Activated CD8-positive, alpha-beta T cell treated with anti-CD3 and anti-CD28 coated beads for 36 hours (primary cell): ENCODE data around the gene AKR1A1. TPM values are rescaled to one million over a fixed set of nuclear protein-coding genes. Genes with fewer than 3 reads are reported as not detected.

ENCODE experiments used
- ATAC-seq: fragments of 200-7000 bp; cut with Tn5 transposase; one replicate; pipeline ENCODE4 v1.10.0; 2021; ENCODE audit warnings: mild to moderate bottlenecking, moderate library complexity
- CTCF ChIA-PET: fragments of 350-600 bp; sonication (Branson Sonifier 250); formaldehyde crosslinking; loops from one replicate; lab custom pipeline; 2021; ENCODE audit warnings: antibody characterized with exemption; lab: Charles Lee
- POLR2A ChIA-PET: fragments of 350-600 bp; sonication (Branson Sonifier 250); formaldehyde crosslinking; loops from one replicate; lab custom pipeline; 2021; ENCODE audit warnings: antibody characterized with exemption; lab: Charles Lee
- DNase-seq: peaks from one replicate; pipeline ENCODE4 v3.0.0-alpha.2; 2020
- H3K27ac Mint-ChIP-seq: one replicate; pipeline ENCODE4 v1.8.0; 2021; ENCODE audit warnings: mild to moderate bottlenecking, mixed read lengths
- H3K27me3 Mint-ChIP-seq: one replicate; pipeline ENCODE4 v1.8.0; 2021; ENCODE audit warnings: mixed read lengths
- H3K36me3 Mint-ChIP-seq: one replicate; pipeline ENCODE4 v1.8.0; 2021; ENCODE audit warnings: low read depth, mixed read lengths
- H3K4me1 Mint-ChIP-seq: one replicate; pipeline ENCODE4 v1.8.0; 2021; ENCODE audit warnings: low read depth, mixed read lengths
- H3K4me3 Mint-ChIP-seq: one replicate; pipeline ENCODE4 v1.8.0; 2021; ENCODE audit warnings: mild to moderate bottlenecking, moderate library complexity, mixed read lengths
- H3K9me3 Mint-ChIP-seq: one replicate; pipeline ENCODE4 v1.8.0; 2021; ENCODE audit warnings: mixed read lengths
- CTCF ChIP-seq: fragments of 200-600 bp; IDR thresholded peaks from one replicate; pipeline ENCODE4 v1.8.0; 2022; ENCODE audit warnings: antibody characterized with exemption, mild to moderate bottlenecking
- intact Hi-C: fragments of 100-400 bp; cut with micrococcal nuclease; formaldehyde crosslinking; loops from one replicate; pipeline ENCODE4 v1.10.0; 2022
- total RNA-seq, 2 experiments: library from RNA; stranded (reverse); gene quantifications; one replicate each; pipeline ENCODE4 v1.2.3, GENCODE V29; 2021

The AKR1A1 gene
- total RNA-seq, 2 experiments from 2014 or later, result 184 to 186 TPM

GRCh38 chr1:45583264-45583665, 32.6 kb downstream of the AKR1A1 start:
- Mint-ChIP-seq H3K9me3 (no peaks in the 10 kb centered on the region), H3K4me1 (peaks cover 20% of the 10 kb centered on the region), H3K36me3 (peaks cover 17% of the 10 kb centered on the region), H3K4me3 (peak overlapping the region; percentile 96), H3K27ac (peak overlapping the region; percentile 99), H3K27me3 (no peaks in the 10 kb centered on the region)
- peak; percentile 96 for DNase-seq
- CTCF ChIA-PET, result interaction anchor here (1.2 to 8.4 kb wide), 3 partner anchors 14 to 91 kb away, joined by 3 to 68 read pairs (median 11); no protein-coding TSS in a partner anchor
- TF ChIP-seq CTCF, result no peak
- POLR2A ChIA-PET, result interaction anchor here (0.8 to 6.2 kb wide), 19 partner anchors 10 to 951 kb away, joined by 3 to 53 read pairs (median 10); partner anchors contain the start of genes AKR1A1, GPBP1L1, MMACHC and MUTYH
- ATAC-seq, result peak; percentile 83
- intact Hi-C loops, result loop anchor here (5.0 to 10.0 kb wide), 3 partner anchors 61 to 238 kb away; partner anchors contain the start of genes GPBP1L1, MUTYH, PRDX1 and TMEM69

- Mint-ChIP-seq H3K4me3 (peak within 1 kb of the TSS; percentile 96), H3K9me3 (no peaks in the 10 kb centered on the region), H3K27ac (peak within 1 kb of the TSS; percentile 99), H3K36me3 (peaks cover 17% of the 10 kb centered on the region), H3K27me3 (no peaks in the 10 kb centered on the region), H3K4me1 (peaks cover 22% of the 10 kb centered on the region)
- peak; percentile 93 for DNase-seq
- ChIA-PET CTCF (interaction anchor here (1.8 to 8.4 kb wide), 3 partner anchors 14 to 243 kb away, joined by 5 to 68 read pairs (median 11); partner anchors contain the start of gene MUTYH), POLR2A (interaction anchor here (0.7 to 6.2 kb wide), 25 partner anchors 9 to 952 kb away, joined by 3 to 53 read pairs (median 6); partner anchors contain the start of genes AKR1A1, GPBP1L1, MMACHC and MUTYH)
- intact Hi-C loops, result loop anchor here (5.0 to 10.0 kb wide), 3 partner anchors 62 to 239 kb away; partner anchors contain the start of genes GPBP1L1, MUTYH, PRDX1 and TMEM69
- peak; percentile 65 for ATAC-seq
- no peak for TF ChIP-seq CTCF
These were observed 33.2 kb downstream of the AKR1A1 start, which contains the start of gene NASP for GRCh38 chr1:45583666-45584350. NASP (plus strand) TSS chr1:45584041; CDS start chr1:45584147, 106 bp downstream.

- Mint-ChIP-seq H3K9me3 (no peaks in the 10 kb centered on the region), H3K4me1 (peaks cover 28% of the 10 kb centered on the region), H3K27ac (peak overlapping the region; percentile 99), H3K27me3 (no peaks in the 10 kb centered on the region), H3K4me3 (peak overlapping the region; percentile 96), H3K36me3 (peaks cover 17% of the 10 kb centered on the region)
- DNase-seq, result peak; percentile 92
- CTCF ChIA-PET, result interaction anchor here (1.1 to 8.4 kb wide), 5 partner anchors 15 to 244 kb away, joined by 3 to 68 read pairs (median 4); partner anchors contain the start of genes CCDC163, MMACHC and MUTYH
- ATAC-seq, result peak; percentile 56
- no peak for TF ChIP-seq CTCF
- POLR2A ChIA-PET, result interaction anchor here (0.6 to 6.2 kb wide), 23 partner anchors 9 to 257 kb away, joined by 3 to 53 read pairs (median 8); partner anchors contain the start of genes AKR1A1, GPBP1L1, MMACHC and MUTYH
- intact Hi-C loops, result loop anchor here (5.0 to 10.0 kb wide), 3 partner anchors 62 to 240 kb away; partner anchors contain the start of genes GPBP1L1, MUTYH, PRDX1 and TMEM69
These were observed 33.9 kb downstream of the AKR1A1 start for GRCh38 chr1:45584351-45585109.

GRCh38 chr1:45585110-45585426, 34.4 kb downstream of the AKR1A1 start:
- POLR2A ChIA-PET, result interaction anchor here (0.6 to 6.2 kb wide), 18 partner anchors 8 to 258 kb away, joined by 3 to 53 read pairs (median 9); partner anchors contain the start of genes AKR1A1, GPBP1L1, MUTYH and PRDX1
- Mint-ChIP-seq H3K27ac (peak overlapping the region; percentile 99), H3K4me1 (peaks cover 30% of the 10 kb centered on the region), H3K27me3 (no peaks in the 10 kb centered on the region), H3K9me3 (no peaks in the 10 kb centered on the region), H3K36me3 (peaks cover 17% of the 10 kb centered on the region), H3K4me3 (peak overlapping the region; percentile 96)
- DNase-seq (no peak), ATAC-seq (no peak)
- TF ChIP-seq CTCF, result no peak
- intact Hi-C loops, result loop anchor here (10.0 kb wide), 1 partner anchor 240 kb away; the partner anchor contains the start of genes MUTYH and TOE1
- CTCF ChIA-PET, result interaction anchor here (1.1 to 8.4 kb wide), 5 partner anchors 16 to 244 kb away, joined by 3 to 68 read pairs (median 4); partner anchors contain the start of genes CCDC163, MMACHC and MUTYH
